HFF-Myc (cell line): Measurements from ENCODE around the gene SLC12A1.
"Not testable (repeated sequence)": the region's sequence is repeated elsewhere in the genome, so short reads cannot be mapped to it uniquely, and the experiment has no call there.

Source experiments
- DNase-seq: peaks from one replicate; pipeline ENCODE4 v3.0.0-alpha.2; 2011; ENCODE audit warnings: low read depth; ENCODE audit errors: extremely low read depth
- H3K4me3 ChIP-seq: replicated peaks from 2 replicates; pipeline ENCODE4 v1.5.1; 2011; ENCODE audit warnings: low read depth, mild to moderate bottlenecking, control low read depth, low read length
- TF ChIP-seq, protein P1 (sequence below): IDR thresholded peaks from 2 replicates; pipeline ENCODE4 v1.5.1; 2012; ENCODE audit warnings: mild to moderate bottlenecking, low read depth, low read length, control low read depth; ENCODE audit errors: missing control alignments

SLC12A1 gene

GRCh38 chr15:48313216-48313615 lies 107.1 kb downstream of the SLC12A1 start:
- DNase-seq: no peak
- H3K4me3 ChIP-seq: no peak overlapping the region
- TF ChIP-seq, protein P1, sequence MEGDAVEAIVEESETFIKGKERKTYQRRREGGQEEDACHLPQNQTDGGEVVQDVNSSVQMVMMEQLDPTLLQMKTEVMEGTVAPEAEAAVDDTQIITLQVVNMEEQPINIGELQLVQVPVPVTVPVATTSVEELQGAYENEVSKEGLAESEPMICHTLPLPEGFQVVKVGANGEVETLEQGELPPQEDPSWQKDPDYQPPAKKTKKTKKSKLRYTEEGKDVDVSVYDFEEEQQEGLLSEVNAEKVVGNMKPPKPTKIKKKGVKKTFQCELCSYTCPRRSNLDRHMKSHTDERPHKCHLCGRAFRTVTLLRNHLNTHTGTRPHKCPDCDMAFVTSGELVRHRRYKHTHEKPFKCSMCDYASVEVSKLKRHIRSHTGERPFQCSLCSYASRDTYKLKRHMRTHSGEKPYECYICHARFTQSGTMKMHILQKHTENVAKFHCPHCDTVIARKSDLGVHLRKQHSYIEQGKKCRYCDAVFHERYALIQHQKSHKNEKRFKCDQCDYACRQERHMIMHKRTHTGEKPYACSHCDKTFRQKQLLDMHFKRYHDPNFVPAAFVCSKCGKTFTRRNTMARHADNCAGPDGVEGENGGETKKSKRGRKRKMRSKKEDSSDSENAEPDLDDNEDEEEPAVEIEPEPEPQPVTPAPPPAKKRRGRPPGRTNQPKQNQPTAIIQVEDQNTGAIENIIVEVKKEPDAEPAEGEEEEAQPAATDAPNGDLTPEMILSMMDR: no peak

DNA sequence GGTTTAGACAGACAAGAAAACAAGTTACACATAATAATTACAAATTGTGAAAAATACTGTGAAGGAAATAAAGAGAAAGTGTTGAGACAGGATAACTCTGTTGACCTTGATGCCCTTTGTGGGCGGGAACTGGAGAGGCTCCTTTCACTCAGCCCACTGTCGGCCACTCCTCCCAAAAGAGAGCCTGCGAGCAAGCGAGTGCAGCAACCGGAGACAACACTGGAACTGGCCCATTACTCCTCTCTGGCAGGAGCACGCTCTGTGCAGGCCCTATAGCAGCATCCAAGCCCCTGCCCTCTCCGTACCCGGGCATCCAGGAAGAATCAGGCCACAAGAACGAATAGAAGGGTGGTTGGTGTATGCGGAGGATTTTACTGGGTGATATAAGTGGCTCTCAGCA lies 108.9 kb downstream of the SLC12A1 start:
- no peak for DNase-seq
- TF ChIP-seq, protein P1: no peak
- no peak overlapping the region for H3K4me3 ChIP-seq

DNA sequence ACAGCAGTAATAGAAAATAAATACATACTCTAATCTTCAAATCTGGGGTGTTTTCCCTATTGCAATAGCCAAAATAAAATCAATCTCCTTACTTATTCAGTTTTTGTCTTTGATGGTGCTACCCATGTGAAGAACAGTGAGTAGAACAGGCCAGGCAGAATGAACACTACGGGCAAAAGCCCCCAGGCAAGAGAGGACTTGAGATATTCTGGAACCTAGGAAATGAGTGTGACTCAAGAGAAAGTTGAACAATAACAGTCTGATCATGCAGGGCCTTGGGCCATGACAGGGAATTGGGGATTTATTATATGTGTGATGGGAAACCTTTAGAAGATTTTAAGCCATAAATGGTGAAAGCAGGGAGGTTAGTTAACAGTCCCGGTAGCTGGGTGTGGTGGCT lies 111.1 kb downstream of the SLC12A1 start:
- no peak for DNase-seq
- no peak overlapping the region for H3K4me3 ChIP-seq
- TF ChIP-seq, protein P1: no peak

- no peak overlapping the region for H3K4me3 ChIP-seq
- TF ChIP-seq, protein P1: no peak
- DNase-seq: no peak
Observed at GRCh38 chr15:48318131-48318530, 112.0 kb downstream of the SLC12A1 start.

- TF ChIP-seq, protein P1: no peak
- DNase-seq: no peak
- no peak overlapping the region for H3K4me3 ChIP-seq
Observed at GRCh38 chr15:48323294-48323693, 117.2 kb downstream of the SLC12A1 start.

DNA sequence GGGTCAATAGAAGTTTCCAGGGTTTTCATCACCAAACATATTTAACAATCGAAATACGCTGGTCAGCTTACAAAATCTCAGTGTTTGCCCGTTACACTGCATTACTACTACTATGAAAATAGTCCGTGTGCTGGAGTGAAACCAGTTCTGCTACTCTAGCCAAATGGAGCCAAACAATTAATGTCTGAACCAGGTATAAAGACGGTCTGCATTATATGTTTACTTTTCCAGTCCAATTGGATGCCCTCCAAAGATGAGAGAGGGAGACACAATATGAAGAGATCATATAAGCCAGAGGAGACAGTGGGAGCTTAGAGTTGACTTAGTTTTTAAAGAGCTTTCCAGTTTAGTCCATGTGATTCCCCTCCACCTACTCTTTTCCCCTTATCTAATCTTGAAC lies 118.8 kb downstream of the SLC12A1 start:
- H3K4me3 ChIP-seq: no peak overlapping the region
- TF ChIP-seq, protein P1: no peak
- DNase-seq: no peak

- DNase-seq: no peak
- TF ChIP-seq, protein P1: no peak
- H3K4me3 ChIP-seq: no peak overlapping the region
Observed at GRCh38 chr15:48325400-48325799, 119.3 kb downstream of the SLC12A1 start.

- not testable (repeated sequence) for H3K4me3 ChIP-seq, DNase-seq
Observed at GRCh38 chr15:48326180-48326579, 120.1 kb downstream of the SLC12A1 start.
